Measurements from ENCODE around the gene NUDT8. TPM values are rescaled to one million over a fixed set of nuclear protein-coding genes. Genes with fewer than 3 reads are reported as not detected.
A peak's percentile ranks its signal among the peaks of the same experiment; 100 is the strongest.

The NUDT8 gene
- total and polyA plus RNA-seq, 9 of the 15 experiments (the other 6 are each of a cell fraction or from before 2014, with no cell fraction given) = 0.23 to 27.8 (median 5.0) TPM

DNA sequence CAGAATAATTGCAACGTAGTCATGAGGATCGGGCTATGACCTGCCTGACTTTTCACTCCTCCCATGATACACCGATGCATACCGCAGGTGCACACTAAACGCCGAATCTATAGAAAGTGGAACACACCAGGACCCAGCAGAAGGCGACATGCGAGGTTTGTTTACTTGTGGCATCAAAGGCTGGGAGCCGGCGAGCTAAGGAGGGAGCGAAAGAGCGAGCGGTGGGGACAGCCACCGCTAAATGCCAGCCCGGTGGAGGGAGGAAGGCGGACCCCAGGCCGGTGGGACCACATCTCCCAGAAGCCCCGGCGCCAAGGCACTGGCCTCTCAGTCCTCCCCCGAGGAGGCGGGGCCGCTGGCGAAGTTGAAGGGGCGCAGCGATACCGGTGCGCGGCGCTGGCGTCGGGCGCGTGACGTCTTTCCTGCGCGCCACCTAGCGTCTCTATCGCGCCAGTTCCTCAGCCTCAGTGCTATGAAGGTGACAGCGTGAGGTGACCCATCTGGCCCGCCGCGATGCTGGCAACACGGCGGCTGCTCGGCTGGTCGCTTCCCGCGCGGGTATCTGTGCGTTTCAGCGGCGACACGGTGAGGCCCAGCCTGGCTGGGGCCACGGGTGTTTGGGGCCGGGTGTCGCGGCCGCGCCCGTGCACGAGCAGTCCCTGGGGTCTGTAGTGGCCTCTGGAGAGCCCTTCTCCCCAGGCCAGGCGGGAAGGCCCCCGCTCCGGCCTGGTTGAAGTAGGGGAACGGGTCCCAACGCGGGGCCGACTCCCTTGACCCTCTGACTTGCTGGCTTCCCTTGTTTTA, 23.0 kb downstream of the NUDT8 start, which contains the start of gene NDUFV1 (continued):
- no peak for TF ChIP-seq KDM4B (IDR thresholded peaks at IDR 0.05; ENCODE audit: borderline replicate concordance in 2 of 2, low read depth in 1 of 2)
- peak; percentile 92 for TF ChIP-seq ZNF143 (CRISPR knock-in tag; IDR thresholded peaks at IDR 0.05)
- TF ChIP-seq MTA3 (IDR thresholded peaks at IDR 0.05; ENCODE audit: borderline replicate concordance) = peak; percentile 68; the same call in 1 of the 2 replicates
- TF ChIP-seq PHF20 (IDR thresholded peaks at IDR 0.05; ENCODE audit: partially characterized antibody) = peak; percentile 96
- peak; percentile 84 for TF ChIP-seq NR2C1 (IDR thresholded peaks at IDR 0.05)
- peak; percentile 92 for TF ChIP-seq NR2C1 (tag; IDR thresholded peaks at IDR 0.05)
- peak; percentile 65 for TF ChIP-seq ZFX (CRISPR knock-in tag; IDR thresholded peaks at IDR 0.05)
- TF ChIP-seq ZNF316 (IDR thresholded peaks at IDR 0.05) = peak; percentile 44; the same call in 1 of the 2 replicates
- TF ChIP-seq ZNF347 (CRISPR knock-in tag; IDR thresholded peaks at IDR 0.05; ENCODE audit: low read depth) = no peak
- TF ChIP-seq, protein P1, sequence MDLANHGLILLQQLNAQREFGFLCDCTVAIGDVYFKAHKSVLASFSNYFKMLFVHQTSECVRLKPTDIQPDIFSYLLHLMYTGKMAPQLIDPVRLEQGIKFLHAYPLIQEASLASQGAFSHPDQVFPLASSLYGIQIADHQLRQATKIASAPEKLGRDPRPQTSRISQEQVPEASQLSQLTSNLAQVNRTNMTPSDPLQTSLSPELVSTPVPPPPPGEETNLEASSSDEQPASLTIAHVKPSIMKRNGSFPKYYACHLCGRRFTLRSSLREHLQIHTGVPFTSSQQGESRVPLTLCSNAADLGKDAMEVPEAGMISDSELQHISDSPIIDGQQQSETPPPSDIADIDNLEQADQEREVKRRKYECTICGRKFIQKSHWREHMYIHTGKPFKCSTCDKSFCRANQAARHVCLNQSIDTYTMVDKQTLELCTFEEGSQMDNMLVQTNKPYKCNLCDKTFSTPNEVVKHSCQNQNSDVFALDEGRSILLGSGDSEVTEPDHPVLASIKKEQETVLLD (IDR thresholded peaks at IDR 0.05) = peak; percentile 82
- peak; percentile 72; the same call in 1 of the 2 replicates for TF ChIP-seq XRCC5 (IDR thresholded peaks at IDR 0.05; ENCODE audit: low read depth, low read length)
- TF ChIP-seq, protein P2, sequence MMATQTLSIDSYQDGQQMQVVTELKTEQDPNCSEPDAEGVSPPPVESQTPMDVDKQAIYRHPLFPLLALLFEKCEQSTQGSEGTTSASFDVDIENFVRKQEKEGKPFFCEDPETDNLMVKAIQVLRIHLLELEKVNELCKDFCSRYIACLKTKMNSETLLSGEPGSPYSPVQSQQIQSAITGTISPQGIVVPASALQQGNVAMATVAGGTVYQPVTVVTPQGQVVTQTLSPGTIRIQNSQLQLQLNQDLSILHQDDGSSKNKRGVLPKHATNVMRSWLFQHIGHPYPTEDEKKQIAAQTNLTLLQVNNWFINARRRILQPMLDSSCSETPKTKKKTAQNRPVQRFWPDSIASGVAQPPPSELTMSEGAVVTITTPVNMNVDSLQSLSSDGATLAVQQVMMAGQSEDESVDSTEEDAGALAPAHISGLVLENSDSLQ (IDR thresholded peaks at IDR 0.05) = peak; percentile 49
- peak; percentile 90 to 98 for TF ChIP-seq SIN3A (IDR thresholded peaks at IDR 0.05; ENCODE audit: borderline replicate concordance in 2 of 2, control insufficient read depth in 1 of 2, low read depth in 2 of 2, low read length in 2 of 2)
- peak; percentile 99 for TF ChIP-seq CREB1 (IDR thresholded peaks at IDR 0.05)
- TF ChIP-seq CREB1 (CRISPR knock-in tag; IDR thresholded peaks at IDR 0.05) = peak; percentile 99
- TF ChIP-seq HDGF (IDR thresholded peaks at IDR 0.05) = peak; percentile 85; the same call in 1 of the 2 replicates
- 0 out of 2 replicates have a peak, but pooled peaks have one; percentile 55 for TF ChIP-seq ZFPM2 (CRISPR knock-in tag; IDR thresholded peaks at IDR 0.05)
- TF ChIP-seq, protein P3, sequence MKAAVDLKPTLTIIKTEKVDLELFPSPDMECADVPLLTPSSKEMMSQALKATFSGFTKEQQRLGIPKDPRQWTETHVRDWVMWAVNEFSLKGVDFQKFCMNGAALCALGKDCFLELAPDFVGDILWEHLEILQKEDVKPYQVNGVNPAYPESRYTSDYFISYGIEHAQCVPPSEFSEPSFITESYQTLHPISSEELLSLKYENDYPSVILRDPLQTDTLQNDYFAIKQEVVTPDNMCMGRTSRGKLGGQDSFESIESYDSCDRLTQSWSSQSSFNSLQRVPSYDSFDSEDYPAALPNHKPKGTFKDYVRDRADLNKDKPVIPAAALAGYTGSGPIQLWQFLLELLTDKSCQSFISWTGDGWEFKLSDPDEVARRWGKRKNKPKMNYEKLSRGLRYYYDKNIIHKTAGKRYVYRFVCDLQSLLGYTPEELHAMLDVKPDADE (conservative IDR thresholded peaks at IDR 0.05; ENCODE audit: control insufficient read depth, low read depth, low read length) = peak; percentile 88
- peak; percentile 68; the same call in 1 of the 2 replicates for TF ChIP-seq MBD2 (IDR thresholded peaks at IDR 0.05; ENCODE audit: borderline replicate concordance, low read depth)
- TF ChIP-seq ZNF785 (CRISPR knock-in tag; IDR thresholded peaks at IDR 0.05) = no peak
- TF ChIP-seq SMARCA4 (IDR thresholded peaks at IDR 0.05) = no peak
- TF ChIP-seq ZNF253 (CRISPR knock-in tag; conservative IDR thresholded peaks at IDR 0.05) = no peak
- TF ChIP-seq, protein P4, sequence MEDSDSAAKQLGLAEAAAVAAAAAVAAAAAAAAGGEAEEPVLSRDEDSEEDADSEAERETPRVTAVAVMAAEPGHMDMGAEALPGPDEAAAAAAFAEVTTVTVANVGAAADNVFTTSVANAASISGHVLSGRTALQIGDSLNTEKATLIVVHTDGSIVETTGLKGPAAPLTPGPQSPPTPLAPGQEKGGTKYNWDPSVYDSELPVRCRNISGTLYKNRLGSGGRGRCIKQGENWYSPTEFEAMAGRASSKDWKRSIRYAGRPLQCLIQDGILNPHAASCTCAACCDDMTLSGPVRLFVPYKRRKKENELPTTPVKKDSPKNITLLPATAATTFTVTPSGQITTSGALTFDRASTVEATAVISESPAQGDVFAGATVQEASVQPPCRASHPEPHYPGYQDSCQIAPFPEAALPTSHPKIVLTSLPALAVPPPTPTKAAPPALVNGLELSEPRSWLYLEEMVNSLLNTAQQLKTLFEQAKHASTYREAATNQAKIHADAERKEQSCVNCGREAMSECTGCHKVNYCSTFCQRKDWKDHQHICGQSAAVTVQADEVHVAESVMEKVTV (CRISPR knock-in tag; IDR thresholded peaks at IDR 0.05) = no peak
- peak; percentile 88 for TF ChIP-seq GABPA (tag; conservative IDR thresholded peaks at IDR 0.05; ENCODE audit: low read depth)
- TF ChIP-seq NCOA4 (IDR thresholded peaks at IDR 0.05; ENCODE audit: partially characterized antibody) = no peak

Measured in K562 (cell line).